Prostate gland (tissue), 2 donors: ENCODE data around the gene FIBCD1. TPM values are rescaled to one million over a fixed set of nuclear protein-coding genes. Genes with fewer than 3 reads are reported as not detected.
A peak's percentile ranks its signal among the peaks of the same experiment; 100 is the strongest.

Source experiments
- DNase-seq: peaks from one replicate; pipeline ENCODE4 v3.0.0-alpha.2; 2019; ENCODE audit warnings: low spot score
- H3K27ac ChIP-seq, 2 donors: fragments of 200-600 bp; sonication (generic); 2 replicates each; pipeline ENCODE4 v1.5.1; 2017 to 2019
- H3K27me3 ChIP-seq: fragments of 200-600 bp; sonication (generic); replicated peaks from 2 replicates; pipeline ENCODE4 v1.5.1; 2019; ENCODE audit not compliant: insufficient read depth
- H3K36me3 ChIP-seq, 2 donors: fragments of 200-600 bp; sonication (generic); 1 replicate in 1 of 2; 2 replicates in 1 of 2; pipeline versions ENCODE4 v1.5.1 to v1.8.1; 2017 to 2019
- H3K4me1 ChIP-seq: fragments of 200-600 bp; sonication (generic); replicated peaks from 2 replicates; pipeline ENCODE4 v1.5.1; 2019
- H3K4me3 ChIP-seq, 2 donors: fragments of 200-600 bp; sonication (generic); 2 replicates each; pipeline ENCODE4 v1.5.1; 2017 to 2019
- H3K9me3 ChIP-seq: fragments of 200-600 bp; sonication (generic); 2 replicates; pipeline ENCODE4 v1.5.1; 2017
- CTCF ChIP-seq, 4 experiments: fragments of 200-600 bp in 2 of 4; fragments of 450-650 bp in 2 of 4; sonication (generic) in 2 of 4; IDR thresholded peaks; 1 replicate in 3 of 4; 2 replicates in 1 of 4; pipeline ENCODE4 v1.5.1; 2016 to 2019; ENCODE audit warnings: antibody characterized with exemption in 4 of 4, mild to moderate bottlenecking in 2 of 4, moderate library complexity in 2 of 4
- POLR2A ChIP-seq: fragments of 450-650 bp; IDR thresholded peaks from one replicate; pipeline ENCODE4 v1.6.1; 2016; ENCODE audit warnings: antibody characterized with exemption, mild to moderate bottlenecking
- POLR2AphosphoS5 ChIP-seq: sonication (generic); formaldehyde crosslinking; IDR thresholded peaks from one replicate; pipeline ENCODE4 v1.6.1; 2017; ENCODE audit warnings: antibody characterized with exemption
- WGBS: methylation state at CpG from one replicate; pipeline ENCODE4 v1.1.5; 2018; 5-methylcytosine and 5-hydroxymethylcytosine counted together
- intact Hi-C: fragments of 100-400 bp; cut with DNase I; formaldehyde crosslinking; loops from one replicate; pipeline ENCODE4 v1.14.2; 2022
- total RNA-seq, 2 donors: library from RNA; depleted of rRNA; stranded (reverse); fragments of >200 nt; gene quantifications; one replicate each; pipeline ENCODE4 v1.1.0, GENCODE V29; 2016

Gene FIBCD1
- total RNA-seq, result 10 to 100 TPM in 1 of 2 donors, under 1 TPM in 1; 0.36 to 13.2 TPM

GRCh38 chr9:130938652-130939404, at the start of gene FIBCD1:
FIBCD1 (minus strand) TSS chr9:130939247; CDS start chr9:130938607, 640 bp downstream.
- Histone ChIP-seq H3K4me3 (peak within 1 kb of the TSS; percentile 30 to 40), H3K9me3 (no peaks in the 10 kb centered on the region), H3K27me3 (peaks cover 6% of the 10 kb centered on the region), H3K27ac (no peak within 1 kb of the TSS), H3K4me1 (peaks cover 7% of the 10 kb centered on the region), H3K36me3 (no peaks in the 10 kb centered on the region)
- DNase-seq, result no peak
- intact Hi-C loops, result no loop called here
- under 1% methylated on average over 73 of the region's 98 CpGs for WGBS
- TF ChIP-seq CTCF (IDR thresholded peaks at IDR 0.05) (peak in 2 of 4 experiments; percentile 7 to 18), POLR2AphosphoS5 (no peak), POLR2A (no peak)

- Histone ChIP-seq H3K4me3 (no peak overlapping the region), H3K27ac (no peak overlapping the region), H3K27me3 (no peaks in the 10 kb centered on the region), H3K9me3 (no peaks in the 10 kb centered on the region), H3K36me3 (no peaks in the 10 kb centered on the region), H3K4me1 (no peaks in the 10 kb centered on the region)
- 93% methylated on average over 2 of the region's 2 CpGs for WGBS
- TF ChIP-seq POLR2A, result no peak
- TF ChIP-seq CTCF (IDR thresholded peaks at IDR 0.05), result no peak
- TF ChIP-seq POLR2AphosphoS5, result no peak
- no peak for DNase-seq
- intact Hi-C loops, result no loop called here
Observed at GRCh38 chr9:130988400-130988747, 49.3 kb upstream of the FIBCD1 start.

- no peaks in the 10 kb centered on the region for H3K4me1 ChIP-seq
- TF ChIP-seq CTCF (IDR thresholded peaks at IDR 0.05), result no peak
- TF ChIP-seq POLR2A, result no peak
- no peak for TF ChIP-seq POLR2AphosphoS5
- H3K9me3 ChIP-seq, result no peaks in the 10 kb centered on the region
- no peaks in the 10 kb centered on the region for H3K27me3 ChIP-seq
- no peak overlapping the region for H3K4me3 ChIP-seq
- no peaks in the 10 kb centered on the region for H3K36me3 ChIP-seq
- intact Hi-C loops, result no loop called here
- no peak overlapping the region for H3K27ac ChIP-seq
- WGBS, result 66% methylated on average over 10 of the region's 10 CpGs
- DNase-seq, result no peak
Observed at GRCh38 chr9:130987738-130988399, 48.8 kb upstream of the FIBCD1 start.

- Histone ChIP-seq H3K4me1 (no peaks in the 10 kb centered on the region), H3K36me3 (no peaks in the 10 kb centered on the region), H3K27ac (no peak overlapping the region), H3K9me3 (no peaks in the 10 kb centered on the region), H3K4me3 (no peak overlapping the region), H3K27me3 (no peaks in the 10 kb centered on the region)
- TF ChIP-seq POLR2AphosphoS5, result no peak
- TF ChIP-seq POLR2A, result no peak
- TF ChIP-seq CTCF (IDR thresholded peaks at IDR 0.05), result no peak
- intact Hi-C loops, result no loop called here
- WGBS, result 85% methylated on average over 7 of the region's 7 CpGs
- DNase-seq, result no peak
Observed at GRCh38 chr9:130987054-130987453, 48.0 kb upstream of the FIBCD1 start.
